ENCODE data around the gene CDC42.

The CDC42 gene

DNA sequence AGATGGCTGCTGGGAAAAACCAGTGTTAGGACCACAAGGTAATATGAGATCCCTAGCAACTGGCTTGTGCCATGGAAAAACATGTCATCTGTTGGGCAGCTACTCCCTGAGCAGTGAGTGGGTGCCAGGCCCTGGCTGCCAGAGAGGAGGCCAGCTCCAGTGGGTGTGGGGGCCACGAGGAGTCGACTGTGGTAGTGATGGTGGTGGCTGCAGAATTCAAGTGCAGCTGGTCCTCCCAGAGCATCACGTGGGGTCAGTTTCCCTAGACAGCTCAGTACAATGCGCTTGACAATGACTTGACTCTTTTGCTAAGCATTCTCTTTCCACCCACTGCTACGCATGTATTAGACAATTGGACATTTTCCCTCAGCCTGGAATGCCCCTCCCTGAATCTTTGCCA lies 14.5 kb upstream of the CDC42 start:
- DNase-seq (ENCODE audit: low spot score) = no peak

DNA sequence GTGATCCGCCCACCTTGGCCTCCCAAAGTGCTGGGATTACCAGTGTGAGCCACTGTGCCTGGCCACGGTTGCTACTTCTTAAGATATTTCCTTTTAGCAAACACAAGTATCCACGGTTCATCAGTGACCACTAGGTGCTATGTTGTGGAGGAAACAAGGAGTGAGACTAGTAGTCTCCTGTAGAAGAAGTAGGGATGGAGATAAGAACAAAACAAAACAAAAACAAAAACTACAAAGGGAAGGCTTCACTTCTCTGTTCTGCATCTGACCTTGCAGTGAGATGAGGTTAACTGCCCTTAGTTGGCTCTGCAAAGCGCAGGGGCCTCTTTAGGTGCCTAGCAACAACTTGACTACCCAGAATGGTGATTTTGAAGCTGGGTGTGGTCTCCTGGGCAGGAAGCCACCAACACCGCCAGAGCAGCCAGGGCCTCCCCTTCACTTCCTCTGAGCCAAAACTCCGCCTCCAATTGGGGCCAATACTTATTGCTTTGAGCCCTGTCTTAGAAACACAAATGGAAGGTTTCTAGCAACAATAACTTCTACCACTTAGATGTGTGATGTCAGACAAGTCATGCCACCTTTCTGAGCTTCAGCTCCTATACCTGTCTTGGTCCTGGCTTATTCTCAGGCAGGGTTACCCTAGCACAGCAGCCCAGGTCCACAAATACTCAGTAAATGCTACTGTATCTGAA lies 12.8 kb upstream of the CDC42 start:
- DNase-seq (ENCODE audit: low spot score) = no peak

- DNase-seq (ENCODE audit: low spot score) = no peak
Measured at GRCh38 chr1:22040286-22040623, 12.3 kb upstream of the CDC42 start.

GRCh38 chr1:22041505-22041904 lies 11.0 kb upstream of the CDC42 start:
- DNase-seq (ENCODE audit: low spot score) = no peak

DNA sequence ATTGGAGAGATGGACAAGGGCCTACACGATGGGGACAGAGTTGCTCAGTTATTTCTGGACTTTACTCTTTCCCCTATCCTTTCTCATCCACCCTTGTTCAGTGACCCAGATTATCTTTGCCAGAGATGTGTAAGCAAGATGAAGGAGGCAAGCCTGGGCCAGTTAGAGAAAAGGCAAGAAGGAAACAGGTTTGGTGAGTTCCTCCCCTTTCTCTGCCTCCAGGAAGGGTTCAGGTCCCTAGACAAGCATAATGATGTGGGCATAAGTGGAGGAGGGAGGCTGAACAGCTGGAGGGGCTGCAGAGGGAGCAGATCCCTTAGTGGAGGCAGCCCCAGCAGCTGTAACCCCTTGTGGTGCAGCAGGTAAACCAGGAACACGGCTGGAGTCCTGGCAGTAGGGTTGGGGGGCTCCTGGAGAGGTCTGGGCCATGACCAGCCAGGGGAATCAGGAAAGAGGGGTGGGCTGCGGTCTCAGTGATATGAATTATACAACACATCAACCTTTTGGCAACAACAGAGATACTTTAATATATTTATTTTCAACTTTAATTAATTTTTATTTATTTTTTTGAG lies 9.2 kb upstream of the CDC42 start:
- DNase-seq (ENCODE audit: low spot score) = no peak

GRCh38 chr1:22044690-22045420 lies 7.7 kb upstream of the CDC42 start:
- DNase-seq (ENCODE audit: low spot score) = no peak

GRCh38 chr1:22045604-22046228 lies 6.8 kb upstream of the CDC42 start:
- no peak for DNase-seq (ENCODE audit: low spot score)

DNA sequence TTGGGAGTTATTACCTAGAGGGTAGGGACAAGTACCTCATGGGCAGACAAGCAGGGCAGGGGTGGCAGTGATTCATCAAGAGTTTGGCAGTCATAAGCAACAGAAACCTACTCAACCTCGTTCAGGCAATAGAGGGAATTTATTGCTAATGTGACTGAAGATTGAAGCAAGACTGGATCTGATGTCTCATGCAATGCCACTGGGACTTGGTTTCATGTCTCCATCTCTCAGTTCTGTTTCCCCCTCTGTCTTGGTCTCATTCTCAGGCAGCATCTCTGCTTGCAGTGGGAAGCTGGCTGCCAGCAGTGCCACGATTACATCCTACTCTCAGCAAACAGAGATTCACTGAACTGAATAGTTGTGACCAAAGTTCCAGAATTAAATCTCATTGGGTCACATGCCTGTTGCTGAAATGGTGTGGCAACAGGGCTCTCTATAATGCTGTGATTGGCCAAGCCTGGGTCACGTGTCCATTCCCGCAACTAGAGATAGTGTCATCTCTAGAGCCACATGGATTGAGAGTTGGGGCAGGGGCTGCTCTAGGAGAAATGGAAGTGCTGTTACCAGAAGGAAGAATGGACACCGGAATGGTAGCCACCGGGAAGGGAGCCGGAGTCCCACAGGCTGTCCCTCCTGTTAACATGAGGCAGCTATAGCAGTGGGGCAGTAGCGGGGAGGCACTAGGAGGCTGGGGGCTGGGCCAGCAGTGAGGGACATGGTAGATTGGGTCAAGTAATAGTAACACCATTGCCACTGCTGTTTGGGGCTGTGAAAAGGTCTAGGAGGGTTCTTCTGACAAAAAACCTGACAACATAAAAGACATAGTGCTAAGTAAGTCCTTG lies 3.9 kb upstream of the CDC42 start:
- DNase-seq (ENCODE audit: low spot score) = no peak

DNA sequence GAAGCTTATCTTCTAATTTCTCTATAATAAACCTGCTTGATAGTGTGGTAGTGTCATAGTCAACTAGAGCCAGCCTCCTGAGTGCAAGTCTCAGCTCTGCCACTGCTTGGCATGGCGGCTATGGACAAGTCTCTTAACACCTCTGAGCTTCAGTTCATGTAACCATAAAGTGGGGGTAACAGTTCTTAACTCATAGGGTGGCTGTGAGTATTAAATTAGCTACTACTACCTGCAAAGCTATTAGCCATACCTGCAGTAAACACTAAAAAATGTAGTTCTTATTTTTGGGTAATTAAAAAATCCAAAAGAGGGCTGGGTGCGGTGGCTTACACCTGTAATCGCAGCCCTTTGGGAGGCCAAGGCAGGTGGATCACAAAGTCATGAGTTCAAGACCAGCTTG lies 2.2 kb upstream of the CDC42 start:
- no peak for DNase-seq (ENCODE audit: low spot score)

DNA sequence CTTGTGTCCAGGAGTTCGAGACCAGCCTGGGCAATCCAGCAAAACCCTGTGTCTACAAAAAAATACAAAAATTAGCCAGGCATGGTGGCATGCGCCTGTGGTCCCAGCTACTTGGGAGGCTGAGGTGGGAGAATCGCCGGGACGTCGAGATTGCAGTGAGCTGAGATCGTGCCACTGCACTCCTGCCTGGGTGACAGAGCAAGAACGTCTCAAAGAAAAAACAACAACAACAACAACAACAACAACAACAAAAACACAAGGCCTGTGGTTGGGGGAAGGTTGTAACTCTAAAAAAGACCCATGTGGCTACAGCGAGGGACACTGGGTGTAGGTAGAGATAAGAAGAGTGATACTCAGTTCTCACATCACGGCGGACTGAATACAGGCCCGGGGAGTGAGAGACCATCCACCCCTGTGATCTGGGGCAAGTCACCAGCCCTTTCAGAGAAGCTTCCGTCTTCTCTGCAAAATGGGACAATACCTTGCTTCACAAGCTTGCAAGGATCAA lies 848 bp upstream of the CDC42 start:
- no peak for DNase-seq (ENCODE audit: low spot score)

GRCh38 chr1:22053017-22053860 lies 730 bp downstream of the CDC42 start:
- DNase-seq (ENCODE audit: low spot score) = peak; percentile 86

DNA sequence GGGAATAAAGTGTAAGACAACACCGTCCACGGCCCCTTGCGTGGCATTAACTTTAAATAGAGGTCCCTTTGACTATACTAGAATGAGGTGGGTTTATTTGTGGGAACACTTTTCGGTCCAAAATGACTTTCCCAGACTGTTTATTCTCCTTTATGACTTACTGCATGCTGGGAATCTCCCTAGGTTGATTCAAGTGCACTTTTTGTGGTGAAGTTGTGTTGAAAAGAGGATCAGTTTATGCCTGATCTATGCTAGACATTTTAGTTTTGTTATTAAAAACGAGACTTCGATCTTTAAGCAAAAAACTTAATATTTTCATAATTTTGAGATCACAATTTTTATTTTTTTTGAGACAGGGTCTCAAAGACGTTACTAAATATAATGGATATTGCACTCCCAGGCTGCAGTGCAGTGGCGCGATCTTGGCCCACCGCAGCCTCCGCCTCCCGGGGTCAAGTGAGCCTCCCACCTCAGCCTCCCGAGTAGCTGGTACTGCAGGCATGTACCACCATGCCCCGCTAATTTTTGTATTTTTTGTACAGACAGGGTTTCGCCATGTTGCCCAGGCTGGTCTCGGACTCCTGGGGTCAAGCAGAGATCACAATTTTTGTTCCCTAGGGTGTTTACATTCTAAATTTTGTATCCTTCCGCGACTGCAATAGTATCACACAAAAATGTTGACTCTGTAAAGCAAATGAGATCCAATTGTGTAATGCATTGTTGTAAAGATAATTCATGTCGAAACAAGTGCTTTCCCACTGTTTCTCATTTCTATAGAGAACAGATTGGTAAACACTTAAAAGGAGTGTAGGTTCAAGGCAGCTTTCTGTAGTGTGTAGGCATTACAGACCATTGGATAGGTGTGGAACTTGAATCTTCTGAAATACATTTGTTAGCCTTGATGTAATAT lies 1.6 kb downstream of the CDC42 start:
- DNase-seq (ENCODE audit: low spot score) = no peak

- no peak for DNase-seq (ENCODE audit: low spot score)
Measured at GRCh38 chr1:22055463-22055862, 3.0 kb downstream of the CDC42 start.

- no peak for DNase-seq (ENCODE audit: low spot score)
Measured at GRCh38 chr1:22056043-22056442, 3.5 kb downstream of the CDC42 start.

- no peak for DNase-seq (ENCODE audit: low spot score)
Measured at GRCh38 chr1:22056936-22057335, 4.4 kb downstream of the CDC42 start.

DNA sequence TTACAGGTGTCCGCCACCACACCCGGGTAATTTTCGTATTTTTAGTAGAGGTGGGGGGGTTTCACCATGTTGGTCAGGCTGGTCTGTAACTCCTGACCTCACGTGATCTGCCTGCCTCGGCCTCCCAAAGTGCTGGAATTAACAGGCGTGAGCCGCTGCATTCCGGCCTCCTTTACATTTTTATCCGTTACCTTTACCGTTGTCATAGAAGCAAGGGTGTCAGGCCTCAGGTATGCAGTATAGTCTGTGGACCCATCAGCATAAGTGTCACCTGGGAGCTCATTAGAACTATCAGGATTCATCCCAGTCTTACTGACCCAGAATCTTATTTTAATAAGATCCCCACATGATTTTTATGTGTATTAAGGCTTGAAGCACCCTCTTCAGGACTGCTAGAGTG lies 5.4 kb downstream of the CDC42 start:
- no peak for DNase-seq (ENCODE audit: low spot score)

DNA sequence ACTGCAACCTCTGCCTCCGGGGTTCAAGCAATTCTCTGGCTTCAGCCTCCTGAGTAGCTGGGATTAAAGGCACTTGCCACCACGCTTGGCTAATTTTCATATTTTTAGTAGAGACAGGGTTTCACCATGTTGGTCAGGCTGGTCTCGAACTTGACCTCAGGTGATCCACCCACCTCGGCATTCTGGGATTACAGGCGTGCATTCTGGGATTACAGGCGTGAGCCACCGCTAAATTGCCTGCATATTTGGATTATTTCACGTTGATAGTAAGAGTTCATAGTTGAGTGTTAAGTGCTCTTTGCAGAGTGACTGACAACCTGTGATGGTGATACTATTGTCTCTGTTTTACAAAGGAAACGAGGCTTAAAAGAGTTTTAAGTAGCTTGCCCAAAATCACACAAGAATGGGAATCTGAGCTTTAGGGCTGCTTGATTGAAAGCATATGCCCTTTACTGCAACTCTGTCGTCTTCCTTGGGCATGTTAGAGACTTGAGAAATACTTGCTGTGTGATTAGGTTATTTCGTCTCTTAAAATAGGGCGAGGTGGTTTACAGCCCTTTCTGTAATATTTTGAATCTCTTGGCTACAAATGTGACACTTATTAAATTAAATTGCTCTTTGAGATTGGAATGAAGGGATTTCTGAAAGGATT lies 12.4 kb downstream of the CDC42 start:
- no peak for DNase-seq (ENCODE audit: low spot score)

DNA sequence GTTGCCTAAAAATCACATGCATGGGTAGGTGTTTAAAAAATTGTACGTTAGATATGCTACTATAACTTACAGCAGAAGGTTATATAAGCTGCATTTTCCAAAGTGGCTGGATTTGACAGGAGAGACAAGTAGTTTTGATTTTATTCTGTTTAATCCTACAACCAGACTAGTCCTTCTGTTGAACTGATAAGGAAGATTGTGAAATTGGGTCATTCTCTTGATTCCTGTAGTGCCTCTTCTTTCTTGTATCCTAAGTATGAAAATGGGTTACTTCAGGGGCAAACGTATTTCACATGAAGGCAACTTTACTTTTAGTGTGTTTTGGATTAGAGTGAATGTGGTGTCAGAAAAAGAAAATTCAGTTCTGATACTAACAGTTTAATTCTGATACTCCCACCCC lies 19.0 kb downstream of the CDC42 start:
- no peak for DNase-seq (ENCODE audit: low spot score)

DNA sequence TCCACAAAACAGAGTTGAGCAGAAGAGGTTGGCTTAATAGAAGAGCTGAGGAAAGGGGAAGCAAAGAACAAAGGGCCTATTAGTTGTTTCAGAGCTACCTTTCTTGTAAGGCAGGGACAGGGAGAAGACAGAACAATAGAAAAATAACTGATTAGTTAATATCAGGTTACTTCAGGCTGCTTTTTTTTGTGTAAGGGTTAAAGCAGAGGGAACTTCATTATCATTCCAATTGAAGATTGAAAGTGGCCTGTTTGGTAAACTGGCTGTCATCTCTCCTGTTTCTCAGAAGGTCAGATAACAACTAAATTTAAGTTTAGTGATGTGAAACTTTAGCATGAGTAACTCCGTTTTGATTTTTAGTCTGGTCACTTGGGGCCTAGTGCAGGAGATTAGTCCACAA lies 22.3 kb downstream of the CDC42 start:
- no peak for DNase-seq (ENCODE audit: low spot score)

DNA sequence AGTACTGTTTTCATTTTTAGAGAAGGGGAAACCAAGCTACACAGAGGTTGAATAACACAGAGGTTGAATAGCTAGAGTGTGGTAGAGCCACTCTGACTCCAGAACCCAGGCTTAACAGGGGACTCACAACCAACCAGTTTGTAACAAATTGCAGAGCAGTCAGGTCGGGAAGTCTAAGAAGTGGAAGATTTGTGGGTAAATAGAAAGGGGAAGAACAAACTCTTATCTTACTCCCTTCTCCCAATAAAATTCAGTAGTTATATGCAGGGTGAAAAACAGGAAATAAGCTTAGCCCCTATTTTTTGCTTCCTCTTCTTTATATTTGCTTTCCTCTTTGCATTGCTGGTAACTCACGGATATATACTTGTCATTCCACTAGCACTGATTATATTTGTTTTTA lies 23.2 kb downstream of the CDC42 start:
- DNase-seq (ENCODE audit: low spot score) = no peak
